HG02840 (cell line): ENCODE results near the gene SMAD5.

Experiments
- ATAC-seq: cut with Tn5 transposase; IDR thresholded peaks from one replicate; pipeline ENCODE4 v1.9.1; 2021; ENCODE audit warnings: mild to moderate bottlenecking, moderate library complexity, moderate number of reproducible peaks; ENCODE audit not compliant: unreplicated experiment, low FRiP score

The SMAD5 gene

GRCh38 chr5:136193322-136193935 lies 60.8 kb downstream of the SMAD5 start:
- ATAC-seq: no peak

GRCh38 chr5:136194576-136194975 lies 61.9 kb downstream of the SMAD5 start:
- no peak for ATAC-seq

- no peak for ATAC-seq
These were observed 63.6 kb downstream of the SMAD5 start for GRCh38 chr5:136195971-136196820.

GRCh38 chr5:136197462-136198142 lies 65.0 kb downstream of the SMAD5 start:
- no peak for ATAC-seq

GRCh38 chr5:136198453-136198852 lies 65.8 kb downstream of the SMAD5 start:
- ATAC-seq: no peak

- ATAC-seq: no peak
These were observed 66.8 kb downstream of the SMAD5 start for GRCh38 chr5:136199408-136199807.

- ATAC-seq: no peak
These were observed 67.5 kb downstream of the SMAD5 start for GRCh38 chr5:136200130-136200529.

GRCh38 chr5:136200761-136201160 lies 68.1 kb downstream of the SMAD5 start:
- ATAC-seq: no peak

- ATAC-seq: no peak
These were observed 69.2 kb downstream of the SMAD5 start for GRCh38 chr5:136201870-136202269.

GRCh38 chr5:136202469-136203205 lies 70.0 kb downstream of the SMAD5 start:
- ATAC-seq: no peak

GRCh38 chr5:136203303-136203922 lies 70.8 kb downstream of the SMAD5 start:
- no peak for ATAC-seq

GRCh38 chr5:136205061-136205702 lies 72.5 kb downstream of the SMAD5 start:
- ATAC-seq: no peak

GRCh38 chr5:136205941-136206340 lies 73.3 kb downstream of the SMAD5 start:
- no peak for ATAC-seq

GRCh38 chr5:136206361-136206760 lies 73.7 kb downstream of the SMAD5 start:
- ATAC-seq: no peak

GRCh38 chr5:136207631-136208030 lies 75.0 kb downstream of the SMAD5 start:
- no peak for ATAC-seq

- no peak for ATAC-seq
These were observed 76.3 kb downstream of the SMAD5 start for GRCh38 chr5:136208916-136209315.

- no peak for ATAC-seq
These were observed 76.8 kb downstream of the SMAD5 start for GRCh38 chr5:136209346-136209910.

- no peak for ATAC-seq
These were observed 77.6 kb downstream of the SMAD5 start for GRCh38 chr5:136210259-136210658.

- ATAC-seq: no peak
These were observed 78.8 kb downstream of the SMAD5 start for GRCh38 chr5:136211282-136212040.
